Subcutaneous adipose tissue (tissue), 4 donors: ENCODE results near the gene UGT1A1. TPM values are rescaled to one million over a fixed set of nuclear protein-coding genes. Genes with fewer than 3 reads are reported as not detected.

Source experiments
- total RNA-seq, 4 donors: library from RNA; depleted of rRNA; stranded (reverse); fragments of >200 nt; gene quantifications; one replicate each; pipeline ENCODE4 v1.1.0, GENCODE V29; 2016
- TF ChIP-seq, protein P1 (sequence below): fragments of 450-650 bp; IDR thresholded peaks from one replicate; pipeline ENCODE4 v1.5.1; 2016; ENCODE audit warnings: low read depth, mild to moderate bottlenecking, control low read depth, antibody characterized with exemption, moderate library complexity

Gene UGT1A1
- total RNA-seq, 4 donors from 2014 or later, result not detected

GRCh38 chr2:233756429-233757081 is 3.5 kb upstream of the UGT1A1 start:
- TF ChIP-seq, protein P1, sequence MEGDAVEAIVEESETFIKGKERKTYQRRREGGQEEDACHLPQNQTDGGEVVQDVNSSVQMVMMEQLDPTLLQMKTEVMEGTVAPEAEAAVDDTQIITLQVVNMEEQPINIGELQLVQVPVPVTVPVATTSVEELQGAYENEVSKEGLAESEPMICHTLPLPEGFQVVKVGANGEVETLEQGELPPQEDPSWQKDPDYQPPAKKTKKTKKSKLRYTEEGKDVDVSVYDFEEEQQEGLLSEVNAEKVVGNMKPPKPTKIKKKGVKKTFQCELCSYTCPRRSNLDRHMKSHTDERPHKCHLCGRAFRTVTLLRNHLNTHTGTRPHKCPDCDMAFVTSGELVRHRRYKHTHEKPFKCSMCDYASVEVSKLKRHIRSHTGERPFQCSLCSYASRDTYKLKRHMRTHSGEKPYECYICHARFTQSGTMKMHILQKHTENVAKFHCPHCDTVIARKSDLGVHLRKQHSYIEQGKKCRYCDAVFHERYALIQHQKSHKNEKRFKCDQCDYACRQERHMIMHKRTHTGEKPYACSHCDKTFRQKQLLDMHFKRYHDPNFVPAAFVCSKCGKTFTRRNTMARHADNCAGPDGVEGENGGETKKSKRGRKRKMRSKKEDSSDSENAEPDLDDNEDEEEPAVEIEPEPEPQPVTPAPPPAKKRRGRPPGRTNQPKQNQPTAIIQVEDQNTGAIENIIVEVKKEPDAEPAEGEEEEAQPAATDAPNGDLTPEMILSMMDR, result no peak

DNA sequence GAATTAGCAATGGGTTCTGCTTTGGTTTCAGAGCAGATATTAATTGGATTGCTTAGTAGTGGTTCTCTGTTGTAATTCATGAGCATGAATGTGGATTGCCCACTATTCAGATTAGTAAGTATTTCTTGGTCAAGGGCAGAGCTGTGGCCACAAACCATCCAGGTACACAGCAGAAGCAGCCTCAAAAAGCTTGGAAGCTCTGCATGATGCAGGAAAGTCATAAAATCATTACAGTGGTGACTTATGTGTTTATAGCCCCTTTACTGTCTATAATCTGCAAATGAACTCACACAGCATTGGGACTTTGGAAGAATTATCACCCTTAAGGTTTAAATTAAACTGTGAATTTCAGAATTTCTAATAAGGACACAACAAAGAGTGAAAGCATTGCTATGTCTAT is 1.9 kb upstream of the UGT1A1 start:
- TF ChIP-seq, protein P1, result no peak

DNA sequence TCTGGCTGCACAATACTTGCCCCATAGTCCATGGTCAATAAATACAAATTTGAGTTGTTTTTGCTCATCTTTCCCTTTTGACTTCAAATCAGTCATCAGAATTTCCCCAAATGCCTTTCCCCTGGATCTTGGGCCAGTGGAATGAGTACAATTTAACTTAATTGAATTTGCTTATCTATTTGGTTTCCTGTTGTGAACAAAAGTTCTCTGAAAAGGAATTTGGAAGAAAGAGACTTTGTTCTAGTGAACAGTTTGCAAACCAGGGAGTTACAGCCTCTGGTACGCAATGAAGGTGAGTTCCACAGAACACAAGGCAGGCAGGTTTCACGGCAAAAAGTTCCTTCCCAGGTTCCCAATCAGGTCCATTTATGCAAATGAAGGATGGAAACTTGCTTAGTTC is 1.2 kb upstream of the UGT1A1 start:
- TF ChIP-seq, protein P1, result no peak

DNA sequence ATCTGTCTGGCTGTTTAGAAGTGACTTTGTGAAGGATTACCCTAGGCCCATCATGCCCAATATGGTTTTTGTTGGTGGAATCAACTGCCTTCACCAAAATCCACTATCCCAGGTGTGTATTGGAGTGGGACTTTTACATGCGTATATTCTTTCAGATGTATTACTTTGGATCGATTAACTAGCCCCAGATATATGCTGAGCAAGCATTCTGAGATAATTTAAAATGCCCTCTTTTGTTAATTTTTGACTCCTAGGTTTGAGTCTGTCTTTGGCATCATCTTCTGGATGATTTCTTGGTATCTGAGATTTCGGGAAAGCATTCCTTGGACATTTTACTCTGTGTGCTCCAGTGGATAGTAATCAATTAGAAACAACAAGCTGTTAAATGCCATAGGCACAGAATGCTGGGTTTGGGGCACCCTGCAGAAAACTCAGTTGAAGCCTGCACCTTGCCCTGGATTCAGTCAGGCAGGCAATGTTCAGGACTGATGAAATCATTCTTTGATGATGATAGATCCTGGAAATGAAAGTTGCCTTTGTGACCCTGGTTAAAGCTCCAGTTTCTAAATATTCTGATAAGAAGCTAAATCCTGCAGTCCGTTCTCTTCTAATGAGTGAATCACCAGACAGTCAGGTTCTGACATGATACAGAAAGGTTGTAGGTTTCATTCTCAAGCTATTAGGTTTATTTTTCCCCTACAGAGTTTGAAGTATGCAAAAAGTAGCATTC is 1.1 kb downstream of the UGT1A1 start:
- TF ChIP-seq, protein P1, result no peak

DNA sequence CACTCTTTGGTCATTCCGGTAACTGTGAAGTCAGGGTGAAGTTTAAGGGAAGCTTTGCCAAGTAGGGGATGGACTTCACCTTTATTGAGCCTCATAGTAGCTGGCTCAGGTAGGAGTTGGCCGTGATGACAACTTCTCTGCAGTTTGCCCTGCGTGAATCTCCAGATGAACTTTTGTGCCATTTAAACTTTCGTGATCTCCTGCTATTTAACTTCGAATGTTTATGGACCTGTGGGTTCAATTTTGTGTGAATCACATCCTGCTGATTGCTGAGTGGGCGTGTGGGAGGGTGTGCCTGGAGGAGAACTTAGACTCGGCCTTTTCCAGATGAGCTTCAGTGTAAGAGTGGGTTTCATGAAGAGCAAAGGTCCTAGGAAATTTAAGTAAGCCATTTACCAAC is 4.2 kb downstream of the UGT1A1 start:
- TF ChIP-seq, protein P1, result no peak

DNA sequence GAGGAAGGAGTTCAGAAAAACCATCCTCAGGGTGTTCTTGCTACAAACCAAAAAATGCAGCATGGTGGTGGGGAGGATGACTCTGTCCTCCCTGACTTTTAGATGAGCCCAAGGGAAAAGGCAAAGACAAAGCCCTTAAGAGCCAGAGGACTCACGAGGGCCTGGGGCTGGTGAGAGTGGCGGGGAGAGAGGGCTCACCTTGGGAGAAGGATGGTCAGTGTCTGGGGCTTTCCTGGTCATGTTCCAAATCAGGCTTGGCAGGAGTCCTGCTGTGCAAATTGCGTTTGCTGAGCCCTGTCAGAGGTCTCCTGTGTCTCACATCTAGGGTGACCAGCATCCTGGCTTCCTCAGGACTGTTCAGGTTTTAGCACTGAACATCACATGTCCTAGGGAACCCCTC is 4.7 kb downstream of the UGT1A1 start:
- TF ChIP-seq, protein P1, result no peak

DNA sequence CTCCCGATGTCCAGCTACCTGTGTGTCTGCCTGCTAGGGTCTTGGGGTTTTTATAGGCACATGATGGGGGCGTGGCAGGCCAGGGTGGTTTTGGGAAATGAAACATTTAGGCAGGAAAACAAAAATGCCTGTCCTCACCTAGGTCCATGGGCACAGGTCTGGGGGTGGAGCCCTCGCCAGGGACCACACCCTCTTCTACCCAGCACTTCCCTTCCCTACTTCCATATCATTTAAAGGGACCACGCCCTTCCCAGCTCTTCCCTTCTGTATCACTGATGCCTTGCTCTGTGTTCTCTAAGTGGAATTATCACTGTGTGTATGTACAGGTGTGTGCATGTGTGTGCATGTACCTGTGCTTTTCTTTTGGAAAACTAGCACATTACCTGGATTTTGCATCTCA is 6.3 kb downstream of the UGT1A1 start:
- TF ChIP-seq, protein P1, result no peak
